Measurements from ENCODE around the gene SEC22B. TPM values are rescaled to one million over a fixed set of nuclear protein-coding genes. Genes with fewer than 3 reads are reported as not detected.
"Not testable (repeated sequence)": the region's sequence is repeated elsewhere in the genome, so short reads cannot be mapped to it uniquely, and the experiment has no call there.

SEC22B gene
- total RNA-seq, 1 experiment from 2014 or later, result 18.0 TPM

DNA sequence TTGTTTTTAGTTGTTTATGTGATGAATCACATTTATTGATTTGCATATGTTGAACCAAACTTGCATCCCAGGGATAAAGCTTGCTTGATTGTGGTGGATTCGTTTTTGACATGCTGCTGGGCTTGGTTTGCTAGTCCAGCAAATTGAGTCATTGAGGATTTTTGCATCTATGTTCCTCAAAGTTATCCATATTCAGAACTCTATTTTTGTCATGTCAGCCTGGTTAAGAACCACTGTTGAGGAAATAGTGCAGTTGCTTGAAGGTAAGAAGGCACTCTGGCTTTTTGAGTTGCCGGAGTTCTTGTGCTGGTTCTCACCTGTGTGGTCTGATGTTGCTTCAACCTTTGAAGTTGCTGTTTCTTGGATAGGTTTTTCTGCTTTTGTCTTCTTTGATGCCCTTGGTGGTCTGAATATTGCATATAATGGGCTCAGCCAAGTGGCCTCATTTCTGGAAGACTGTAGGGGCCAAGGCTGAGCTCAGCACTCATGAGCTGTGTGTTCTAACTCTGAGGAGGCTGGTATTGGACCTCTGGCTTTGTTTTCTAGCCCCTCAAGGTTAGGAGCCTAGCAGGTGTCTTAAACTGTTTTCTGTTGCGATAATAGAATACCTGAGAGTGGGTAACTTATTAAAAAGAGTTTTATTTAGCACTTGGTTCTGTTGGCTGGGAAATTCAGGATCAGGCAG is 26.0 kb downstream of the SEC22B start:
- H3K4me1 Mint-ChIP-seq (ENCODE audit: low read depth, unreplicated experiment); H3K4me3 Mint-ChIP-seq (ENCODE audit: low read depth, unreplicated experiment); CTCF ChIA-PET; H3K36me3 Mint-ChIP-seq (ENCODE audit: insufficient read depth, unreplicated experiment); H3K27ac Mint-ChIP-seq (ENCODE audit: unreplicated experiment); H3K9me3 Mint-ChIP-seq (ENCODE audit: low read depth, unreplicated experiment); BruUV-seq (replicated peaks); H3K27me3 Mint-ChIP-seq (ENCODE audit: unreplicated experiment); DNase-seq; intact Hi-C loops (cut with micrococcal nuclease; ENCODE audit: unreplicated experiment): not testable (repeated sequence)

DNA sequence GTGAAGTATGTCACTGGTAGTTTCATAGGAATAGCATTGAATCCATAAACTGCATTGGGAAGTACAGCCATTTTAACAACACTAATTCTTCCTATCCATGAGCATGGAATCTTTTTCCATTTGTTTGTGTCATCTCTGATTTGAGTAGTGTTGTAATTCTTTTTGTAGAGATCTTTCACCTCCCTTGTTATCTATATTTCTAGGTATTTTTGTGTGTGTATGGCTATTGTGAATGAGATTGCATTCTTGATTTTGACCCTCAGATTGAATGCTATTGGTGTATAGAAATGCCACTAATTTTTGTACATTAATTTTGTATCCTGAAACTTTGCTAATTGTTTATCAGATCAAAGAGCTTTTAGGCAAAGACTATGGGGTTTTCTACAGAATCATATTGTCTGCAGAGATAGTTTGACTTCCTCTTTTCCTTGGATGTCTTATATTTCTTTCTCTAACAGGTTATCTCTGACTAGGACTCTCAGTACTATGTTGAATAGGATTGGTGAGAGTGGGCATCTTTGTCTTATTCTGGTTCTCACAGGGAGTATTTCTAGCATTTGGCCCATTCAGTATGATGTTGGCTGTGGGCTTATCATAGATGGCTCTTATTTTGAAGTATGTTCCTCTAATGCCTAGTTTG is 26.8 kb downstream of the SEC22B start:
- H3K27me3 Mint-ChIP-seq (ENCODE audit: unreplicated experiment); DNase-seq; CTCF ChIA-PET; H3K4me1 Mint-ChIP-seq (ENCODE audit: low read depth, unreplicated experiment); H3K36me3 Mint-ChIP-seq (ENCODE audit: insufficient read depth, unreplicated experiment); intact Hi-C loops (cut with micrococcal nuclease; ENCODE audit: unreplicated experiment); H3K27ac Mint-ChIP-seq (ENCODE audit: unreplicated experiment); H3K9me3 Mint-ChIP-seq (ENCODE audit: low read depth, unreplicated experiment); H3K4me3 Mint-ChIP-seq (ENCODE audit: low read depth, unreplicated experiment); BruUV-seq (replicated peaks): not testable (repeated sequence)

DNA sequence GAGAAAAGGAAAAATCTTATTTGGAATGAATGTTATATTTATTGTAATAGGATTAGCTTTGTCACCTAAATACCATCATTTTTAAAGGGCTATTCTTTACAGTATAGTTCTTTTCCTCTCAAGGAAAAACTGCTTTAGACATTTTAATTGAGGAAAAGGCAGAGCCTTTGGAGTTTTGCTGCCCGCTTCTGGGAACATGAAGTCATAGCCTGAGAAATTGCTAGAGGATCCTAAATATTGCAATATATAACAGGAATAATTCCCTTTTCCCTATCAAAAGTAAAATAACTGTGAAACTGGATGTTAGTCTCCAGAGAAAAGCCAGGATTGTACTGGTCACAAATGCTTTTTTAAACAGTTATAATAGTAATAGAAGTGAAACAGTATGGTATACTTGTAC is 30.5 kb downstream of the SEC22B start:
- BruUV-seq (replicated peaks); H3K27me3 Mint-ChIP-seq (ENCODE audit: unreplicated experiment); H3K27ac Mint-ChIP-seq (ENCODE audit: unreplicated experiment); H3K4me3 Mint-ChIP-seq (ENCODE audit: low read depth, unreplicated experiment); DNase-seq; CTCF ChIA-PET; H3K9me3 Mint-ChIP-seq (ENCODE audit: low read depth, unreplicated experiment); intact Hi-C loops (cut with micrococcal nuclease; ENCODE audit: unreplicated experiment); H3K36me3 Mint-ChIP-seq (ENCODE audit: insufficient read depth, unreplicated experiment): not testable (repeated sequence)
- peaks cover 11% of the 10 kb centered on the region for H3K4me1 Mint-ChIP-seq (ENCODE audit: low read depth, unreplicated experiment)

DNA sequence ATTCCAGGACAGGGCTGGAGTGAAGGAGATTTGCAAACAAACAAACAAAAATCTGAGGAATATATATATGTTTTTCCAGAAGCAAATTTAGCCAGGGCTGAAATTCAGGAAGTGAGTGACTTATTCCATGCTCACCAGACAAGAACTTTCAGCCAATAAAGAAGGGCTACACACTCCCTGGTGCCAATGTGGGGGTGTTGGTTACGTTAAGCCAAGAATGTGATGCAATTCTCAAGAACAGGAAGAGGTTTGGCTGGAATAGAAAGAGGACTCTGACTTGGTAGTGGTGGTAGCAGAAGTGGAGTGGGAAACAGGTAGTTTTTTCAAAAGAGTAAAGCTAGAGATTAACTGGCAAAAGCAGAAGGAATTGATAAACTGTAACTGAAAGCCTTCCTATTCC is 31.7 kb downstream of the SEC22B start:
- H3K27me3 Mint-ChIP-seq (ENCODE audit: unreplicated experiment), result not testable (repeated sequence)

DNA sequence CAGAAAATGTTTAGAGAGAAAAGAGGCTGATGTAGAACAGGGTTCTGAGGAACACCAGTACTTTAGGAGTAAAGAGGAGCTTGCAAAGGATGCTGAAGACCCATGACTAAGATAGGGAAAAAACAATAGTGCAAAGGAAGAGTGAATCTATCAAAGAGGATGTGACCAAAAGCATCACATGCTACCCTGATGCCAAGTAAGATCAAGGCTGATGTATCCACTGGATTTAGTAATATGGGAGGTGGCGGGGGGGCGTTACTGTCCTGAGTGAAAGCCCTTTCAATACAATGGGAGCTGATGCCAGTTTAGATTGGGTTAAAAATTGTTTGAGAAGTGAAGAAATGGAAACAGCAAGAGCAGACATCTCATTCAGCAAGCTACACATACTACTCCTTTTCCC is 32.2 kb downstream of the SEC22B start:
- H3K27me3 Mint-ChIP-seq (ENCODE audit: unreplicated experiment); H3K9me3 Mint-ChIP-seq (ENCODE audit: low read depth, unreplicated experiment); CTCF ChIA-PET; H3K36me3 Mint-ChIP-seq (ENCODE audit: insufficient read depth, unreplicated experiment); intact Hi-C loops (cut with micrococcal nuclease; ENCODE audit: unreplicated experiment); H3K4me3 Mint-ChIP-seq (ENCODE audit: low read depth, unreplicated experiment); DNase-seq; H3K27ac Mint-ChIP-seq (ENCODE audit: unreplicated experiment); BruUV-seq (replicated peaks): not testable (repeated sequence)
- peaks cover 11% of the 10 kb centered on the region for H3K4me1 Mint-ChIP-seq (ENCODE audit: low read depth, unreplicated experiment)

More for the DNA sequence above, 31.7 kb downstream of the SEC22B start:
- BruUV-seq (replicated peaks); H3K4me3 Mint-ChIP-seq (ENCODE audit: low read depth, unreplicated experiment); CTCF ChIA-PET; DNase-seq; H3K27ac Mint-ChIP-seq (ENCODE audit: unreplicated experiment); H3K36me3 Mint-ChIP-seq (ENCODE audit: insufficient read depth, unreplicated experiment); H3K9me3 Mint-ChIP-seq (ENCODE audit: low read depth, unreplicated experiment); intact Hi-C loops (cut with micrococcal nuclease; ENCODE audit: unreplicated experiment): not testable (repeated sequence)
- H3K4me1 Mint-ChIP-seq (ENCODE audit: low read depth, unreplicated experiment), result peaks cover 11% of the 10 kb centered on the region

DNA sequence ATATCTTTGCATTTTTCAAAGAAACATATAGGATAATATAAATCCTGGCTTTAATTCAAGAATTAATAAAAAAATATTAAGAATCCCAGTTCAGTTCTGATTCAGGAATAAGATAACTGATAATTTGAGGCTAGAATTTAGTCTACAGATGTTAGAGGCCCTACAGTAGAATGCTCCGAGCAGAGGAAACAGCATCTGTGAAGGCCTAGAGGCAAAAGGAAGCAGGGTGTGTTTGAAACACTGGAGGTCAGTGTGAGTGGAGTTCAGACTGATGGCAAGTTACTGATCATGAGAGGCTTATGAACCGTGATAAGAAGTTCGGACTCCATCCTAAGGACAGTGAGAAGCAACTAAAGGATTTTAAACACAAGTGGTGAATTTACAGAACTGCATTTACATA is 33.0 kb downstream of the SEC22B start:
- peaks cover 11% of the 10 kb centered on the region for H3K4me1 Mint-ChIP-seq (ENCODE audit: low read depth, unreplicated experiment)
- H3K27me3 Mint-ChIP-seq (ENCODE audit: unreplicated experiment); CTCF ChIA-PET; BruUV-seq (replicated peaks); DNase-seq; H3K4me3 Mint-ChIP-seq (ENCODE audit: low read depth, unreplicated experiment); H3K27ac Mint-ChIP-seq (ENCODE audit: unreplicated experiment); H3K9me3 Mint-ChIP-seq (ENCODE audit: low read depth, unreplicated experiment); intact Hi-C loops (cut with micrococcal nuclease; ENCODE audit: unreplicated experiment); H3K36me3 Mint-ChIP-seq (ENCODE audit: insufficient read depth, unreplicated experiment): not testable (repeated sequence)

DNA sequence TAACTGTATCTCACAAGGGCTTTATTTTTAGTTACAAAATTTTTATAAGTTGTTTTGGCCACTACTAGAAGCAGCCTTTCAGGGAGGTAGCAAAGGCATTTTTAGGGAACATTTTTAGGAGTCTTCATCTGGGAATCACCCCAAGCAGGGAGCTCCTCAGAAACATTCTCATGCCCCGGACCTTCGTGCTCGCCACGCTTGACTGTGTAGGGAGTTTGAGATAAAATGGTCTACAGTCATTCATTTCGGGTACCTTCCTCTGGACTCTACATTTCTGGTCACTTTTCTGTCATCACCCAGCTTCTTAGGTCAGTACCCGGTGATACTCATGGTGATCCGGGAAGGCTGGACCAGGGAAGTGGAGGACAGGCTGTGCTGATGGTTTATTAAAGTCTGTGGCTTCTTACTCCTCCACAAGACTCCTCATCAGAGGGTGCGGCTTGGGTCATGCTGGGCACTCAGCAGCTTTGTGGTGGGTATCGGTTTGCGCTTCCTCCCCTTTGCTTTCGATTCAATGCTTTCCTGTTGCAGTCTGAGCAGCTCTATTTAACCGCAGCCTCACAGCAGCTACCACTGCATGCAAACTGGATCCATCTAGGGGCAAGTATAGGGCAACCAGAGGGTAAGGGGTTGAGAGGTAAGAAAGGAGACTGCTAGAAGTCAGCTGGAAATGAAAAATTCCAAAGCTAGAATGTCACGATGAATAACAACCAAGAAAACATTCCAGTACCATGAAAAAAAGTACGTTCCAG is 33.6 kb downstream of the SEC22B start:
- peaks cover 11% of the 10 kb centered on the region for H3K4me1 Mint-ChIP-seq (ENCODE audit: low read depth, unreplicated experiment)
- CTCF ChIA-PET; intact Hi-C loops (cut with micrococcal nuclease; ENCODE audit: unreplicated experiment); BruUV-seq (replicated peaks); H3K27me3 Mint-ChIP-seq (ENCODE audit: unreplicated experiment); H3K27ac Mint-ChIP-seq (ENCODE audit: unreplicated experiment); H3K9me3 Mint-ChIP-seq (ENCODE audit: low read depth, unreplicated experiment); H3K4me3 Mint-ChIP-seq (ENCODE audit: low read depth, unreplicated experiment); DNase-seq; H3K36me3 Mint-ChIP-seq (ENCODE audit: insufficient read depth, unreplicated experiment): not testable (repeated sequence)

DNA sequence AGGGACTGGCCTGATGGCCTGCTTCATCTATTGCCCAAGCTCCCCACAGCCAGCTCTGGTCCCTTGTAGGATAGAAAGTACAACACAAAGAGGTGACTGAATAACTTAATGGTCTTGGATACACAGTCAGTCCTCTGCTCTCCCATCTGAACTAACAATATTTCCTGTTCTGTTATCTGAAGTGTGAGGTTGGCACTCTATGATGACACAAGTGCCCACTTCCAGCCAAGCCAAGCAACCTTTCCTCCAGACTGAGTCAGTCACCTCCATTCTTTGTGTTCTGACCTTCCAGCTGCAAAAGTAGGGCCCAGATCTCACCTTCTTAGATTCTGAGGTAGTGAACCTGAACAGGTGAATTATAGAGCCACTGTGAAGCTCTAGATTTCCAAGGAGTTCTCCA is 34.5 kb downstream of the SEC22B start:
- H3K36me3 Mint-ChIP-seq (ENCODE audit: insufficient read depth, unreplicated experiment); CTCF ChIA-PET; H3K27me3 Mint-ChIP-seq (ENCODE audit: unreplicated experiment); DNase-seq; H3K27ac Mint-ChIP-seq (ENCODE audit: unreplicated experiment); BruUV-seq (replicated peaks); H3K4me3 Mint-ChIP-seq (ENCODE audit: low read depth, unreplicated experiment); intact Hi-C loops (cut with micrococcal nuclease; ENCODE audit: unreplicated experiment); H3K9me3 Mint-ChIP-seq (ENCODE audit: low read depth, unreplicated experiment): not testable (repeated sequence)
- peaks cover 11% of the 10 kb centered on the region for H3K4me1 Mint-ChIP-seq (ENCODE audit: low read depth, unreplicated experiment)

DNA sequence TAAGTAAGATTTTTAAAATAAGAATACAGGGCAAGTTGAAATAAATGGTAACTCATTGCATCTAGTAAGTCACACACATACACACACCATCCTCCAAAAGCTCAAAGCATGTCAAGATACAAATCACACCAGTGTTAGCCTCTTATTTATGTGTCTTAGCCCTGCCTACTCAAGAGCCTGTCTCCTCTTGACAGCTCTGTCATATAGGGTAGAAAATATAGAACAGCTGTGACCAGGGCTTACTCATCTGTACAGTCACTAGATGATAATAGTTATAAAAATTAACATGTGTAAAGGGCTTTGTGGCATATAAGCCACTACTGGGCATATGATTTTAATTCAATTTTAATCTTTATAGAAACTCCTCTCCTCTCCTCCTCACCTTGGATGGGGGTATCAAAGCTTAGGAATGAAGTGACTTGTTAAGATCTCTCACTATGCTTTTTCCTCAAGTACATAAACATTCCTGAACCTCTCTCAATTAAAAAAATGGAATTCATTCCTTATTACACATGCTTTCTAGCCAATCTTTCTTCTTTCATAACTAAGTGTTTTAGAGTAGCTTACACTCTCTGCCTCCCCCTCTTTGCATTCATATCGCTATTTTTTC is 35.6 kb downstream of the SEC22B start:
- H3K4me3 Mint-ChIP-seq (ENCODE audit: low read depth, unreplicated experiment); H3K9me3 Mint-ChIP-seq (ENCODE audit: low read depth, unreplicated experiment); intact Hi-C loops (cut with micrococcal nuclease; ENCODE audit: unreplicated experiment); H3K27me3 Mint-ChIP-seq (ENCODE audit: unreplicated experiment); H3K27ac Mint-ChIP-seq (ENCODE audit: unreplicated experiment); H3K36me3 Mint-ChIP-seq (ENCODE audit: insufficient read depth, unreplicated experiment); CTCF ChIA-PET; DNase-seq; BruUV-seq (replicated peaks): not testable (repeated sequence)
- peaks cover 11% of the 10 kb centered on the region for H3K4me1 Mint-ChIP-seq (ENCODE audit: low read depth, unreplicated experiment)

Measured in Calu3 (cell line).